GM21786 (cell line): ENCODE data around the gene KIF25.

Experiments used
- ATAC-seq: cut with Tn5 transposase; IDR thresholded peaks from one replicate; pipeline ENCODE4 v1.9.1; 2021; ENCODE audit not compliant: unreplicated experiment

Gene KIF25

DNA sequence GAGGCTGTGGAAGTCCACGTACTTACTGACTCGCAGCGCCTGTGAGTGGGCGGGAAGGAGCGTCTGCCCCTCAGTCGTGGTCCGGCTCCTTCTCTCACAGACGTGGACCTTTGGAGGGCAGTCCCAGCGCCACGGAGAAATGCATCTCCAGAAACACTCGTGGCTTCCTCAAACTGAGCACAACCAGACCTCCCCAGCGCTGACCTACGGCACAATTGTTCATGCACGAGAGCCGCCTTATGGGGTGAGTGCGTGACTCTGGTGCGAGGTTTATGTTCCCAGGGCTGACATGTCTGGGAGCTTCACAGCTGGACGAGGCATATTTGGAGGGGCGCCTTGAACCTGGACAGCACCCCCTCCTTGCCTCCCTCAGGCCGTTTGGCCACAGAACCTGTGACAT lies 51.8 kb downstream of the KIF25 start:
- ATAC-seq = no peak

DNA sequence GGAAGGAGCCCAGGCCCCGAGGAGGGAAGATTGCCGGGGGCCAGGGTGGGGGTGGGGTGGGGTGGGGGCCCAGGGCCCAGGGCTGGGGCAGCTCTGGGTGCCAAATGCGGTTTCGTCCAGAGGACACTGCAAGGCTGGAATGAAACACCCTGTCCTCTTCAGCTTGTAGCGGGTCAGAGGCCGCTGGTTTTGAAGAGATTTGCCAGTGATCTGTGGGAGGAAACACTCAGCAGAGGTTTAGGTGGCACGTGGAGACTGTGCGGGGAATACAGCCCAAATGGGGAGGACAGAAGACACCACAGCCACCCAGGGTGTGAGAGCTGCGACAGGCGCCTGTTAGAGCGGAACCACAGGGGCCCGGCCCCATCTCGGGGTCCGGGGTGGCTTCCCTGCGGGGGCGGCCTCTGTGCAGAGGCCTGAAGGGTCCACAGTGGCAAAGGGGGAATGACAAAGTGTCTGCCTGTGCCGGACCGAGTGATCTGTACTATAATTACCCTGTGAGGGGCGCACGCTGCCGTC lies 52.3 kb downstream of the KIF25 start:
- ATAC-seq = no peak

DNA sequence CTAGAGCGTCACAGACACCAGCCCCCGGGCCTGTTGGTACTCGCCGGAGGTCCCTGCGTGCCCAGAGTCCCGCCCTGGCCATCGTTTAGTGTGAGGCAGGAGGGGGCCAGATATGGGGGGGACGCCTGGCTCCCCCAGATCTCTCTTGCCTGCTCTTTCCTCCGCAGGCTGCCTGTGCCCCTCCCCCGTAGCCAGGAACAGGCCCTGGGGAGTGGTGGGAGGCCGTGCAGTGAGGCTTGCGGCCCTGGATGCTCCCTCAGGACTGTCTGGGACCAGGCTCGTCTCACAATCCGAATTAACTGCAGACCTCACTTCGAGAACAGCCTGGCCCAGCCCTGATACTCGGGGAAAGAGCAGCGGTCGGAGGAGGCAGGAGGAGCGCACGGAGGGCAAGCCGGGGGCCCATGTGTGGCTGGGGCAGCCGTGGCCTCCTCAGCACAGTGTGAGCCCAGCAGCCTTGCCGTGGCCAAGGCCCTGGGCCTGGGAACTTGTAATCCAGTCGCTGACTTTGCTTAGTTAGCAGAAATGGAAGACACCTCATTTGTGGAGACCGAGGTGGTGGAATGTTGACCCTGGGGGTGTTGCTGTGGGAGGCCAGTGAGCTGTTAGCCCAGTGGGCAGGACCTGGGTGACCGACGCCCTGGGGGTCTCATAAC lies 52.9 kb downstream of the KIF25 start:
- no peak for ATAC-seq

DNA sequence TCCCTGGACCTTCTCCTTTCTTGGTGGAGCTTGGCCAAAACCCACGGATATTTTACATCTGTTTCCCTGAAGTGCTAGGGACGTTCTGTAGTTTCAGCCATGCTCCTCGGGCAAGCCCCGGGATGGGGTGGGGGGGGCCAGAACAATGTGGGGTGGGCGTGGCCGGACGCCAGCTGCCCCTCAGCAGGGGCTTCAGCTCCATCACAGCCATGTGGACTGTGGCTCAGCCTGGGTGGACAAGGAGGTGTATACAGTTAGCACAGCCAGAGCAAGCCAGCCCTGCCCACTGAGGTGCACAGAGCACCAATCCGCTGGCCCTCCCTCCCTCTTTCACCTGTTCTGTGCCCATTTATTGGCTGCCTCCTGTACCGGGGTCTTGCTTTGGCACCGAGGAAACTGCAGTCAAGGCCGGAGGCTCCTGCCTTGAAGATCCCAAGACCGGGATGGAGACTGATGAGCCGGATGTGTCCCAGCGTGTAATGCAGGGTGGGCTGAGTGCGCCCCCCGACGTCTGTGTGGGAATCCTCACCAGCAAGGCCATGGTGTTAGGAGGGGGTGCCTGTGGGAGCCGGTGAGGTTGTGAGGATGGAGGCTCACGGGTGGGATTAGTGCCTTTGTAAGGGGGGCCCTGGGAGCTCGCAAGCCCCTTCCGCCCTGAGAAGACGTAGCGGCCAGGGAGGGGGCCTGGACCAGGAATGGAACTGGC lies 53.6 kb downstream of the KIF25 start:
- ATAC-seq = no peak

DNA sequence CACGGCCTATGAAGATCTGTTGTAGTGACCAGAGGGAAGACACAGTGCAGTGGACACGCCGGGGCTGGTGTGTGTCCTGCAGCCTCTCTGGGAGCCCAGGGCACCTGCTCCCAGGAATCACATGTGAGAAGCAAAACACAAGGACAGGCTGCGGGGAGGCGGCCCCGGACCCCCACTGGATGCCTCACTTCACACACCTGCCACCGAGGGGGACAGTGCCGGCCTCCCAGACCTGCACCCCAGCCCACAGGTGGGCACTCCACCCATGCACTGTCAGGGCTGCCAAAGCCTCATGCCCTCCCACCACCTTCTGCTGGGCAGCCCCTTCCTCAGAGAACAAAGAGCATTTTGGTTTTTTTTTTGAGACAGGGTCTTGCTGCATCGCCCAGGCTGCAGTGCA lies 54.2 kb downstream of the KIF25 start:
- ATAC-seq = no peak

DNA sequence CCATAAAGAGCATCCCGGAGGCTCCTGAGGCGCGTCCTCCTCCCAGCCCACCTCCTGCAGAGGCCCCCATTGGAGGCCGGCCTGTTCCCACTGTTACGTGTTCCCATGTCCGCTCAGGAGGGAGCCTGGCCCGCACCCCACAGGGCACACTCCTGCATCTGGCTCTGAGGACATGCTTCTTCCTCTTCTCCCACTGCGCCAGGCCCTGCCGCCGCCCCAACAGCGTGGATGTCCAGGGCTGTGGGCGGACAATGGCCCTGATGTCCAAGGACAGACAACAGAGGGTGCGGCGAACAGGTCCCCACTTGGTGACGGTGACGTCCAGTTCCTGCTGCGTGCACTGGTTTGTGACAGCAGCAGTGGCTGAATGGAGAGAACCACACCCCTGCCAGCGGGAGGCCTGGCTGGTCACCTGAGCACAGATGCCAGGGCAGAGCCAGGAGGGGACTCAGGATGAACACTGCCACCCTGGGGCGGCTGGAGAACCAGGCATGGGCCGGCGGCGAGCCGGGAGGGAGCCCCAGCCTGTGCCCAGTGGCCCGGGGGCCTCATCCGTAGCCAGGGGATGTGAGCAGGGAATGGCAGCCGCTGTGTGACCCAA lies 54.9 kb downstream of the KIF25 start:
- no peak for ATAC-seq

DNA sequence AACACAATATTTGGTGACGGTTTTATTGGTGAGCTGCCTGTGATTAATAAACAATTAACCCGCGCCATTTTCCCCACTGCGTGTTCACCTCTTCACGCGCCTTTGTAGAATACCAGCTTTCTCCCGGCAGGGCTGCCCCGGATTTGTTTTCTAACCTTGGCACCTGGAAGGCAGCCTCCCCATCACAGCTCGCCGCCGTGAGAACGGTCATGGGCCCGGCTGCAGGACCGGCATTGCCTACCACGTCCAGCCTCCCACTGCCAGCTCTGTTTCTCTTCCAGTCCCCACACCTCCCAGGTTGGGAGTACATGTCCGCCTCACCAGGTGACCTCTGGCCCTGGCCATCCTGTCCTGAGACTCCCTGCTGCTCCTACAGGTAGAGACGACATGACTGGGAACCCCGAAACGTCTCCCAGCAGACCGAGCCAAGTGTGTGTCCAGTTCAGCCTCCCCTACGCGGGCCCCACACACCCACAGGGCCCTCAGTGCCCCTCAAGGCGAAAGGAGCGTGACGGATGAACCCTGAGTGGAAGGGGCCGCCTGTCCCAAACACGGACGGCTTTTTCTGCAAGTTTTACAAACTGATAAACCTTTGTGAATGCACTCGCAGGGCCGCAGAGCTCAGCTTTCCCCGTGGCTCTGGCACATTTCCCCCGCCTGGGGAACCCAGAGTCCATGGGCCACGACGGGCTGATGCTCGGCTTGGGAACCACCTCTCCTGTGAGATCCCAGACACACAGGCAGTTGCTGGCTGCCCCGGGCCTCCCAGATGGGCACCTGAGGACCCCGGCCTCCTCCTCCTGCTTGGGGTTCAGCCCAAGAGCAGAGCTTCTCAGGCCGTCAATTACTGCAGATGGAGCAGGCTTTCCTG lies 55.9 kb downstream of the KIF25 start:
- no peak for ATAC-seq

DNA sequence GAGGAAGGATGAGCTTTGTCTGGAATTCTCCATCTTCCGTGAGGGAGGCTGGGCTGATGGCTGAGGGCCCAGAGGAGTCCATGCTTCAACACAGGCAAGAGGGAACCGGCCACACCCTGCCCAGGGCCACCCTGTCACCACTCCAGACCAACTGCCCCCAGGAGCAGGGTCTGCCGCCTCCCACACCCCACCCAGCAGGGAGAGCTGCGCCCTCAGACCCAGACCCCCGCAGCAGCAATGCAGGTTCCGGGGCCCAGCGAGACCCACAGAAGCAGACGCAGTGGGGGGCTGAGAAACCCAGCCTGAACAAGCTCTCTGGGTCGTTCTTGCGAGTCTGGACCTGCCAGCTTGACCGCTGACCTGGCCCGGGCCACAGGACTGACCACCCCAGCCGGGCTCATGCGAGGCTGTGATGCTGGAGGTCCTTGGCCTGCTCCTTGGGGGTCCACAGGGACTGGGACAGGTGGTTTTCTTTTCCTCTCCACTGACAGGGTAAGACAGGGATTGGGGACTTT lies 56.5 kb downstream of the KIF25 start:
- ATAC-seq = no peak

DNA sequence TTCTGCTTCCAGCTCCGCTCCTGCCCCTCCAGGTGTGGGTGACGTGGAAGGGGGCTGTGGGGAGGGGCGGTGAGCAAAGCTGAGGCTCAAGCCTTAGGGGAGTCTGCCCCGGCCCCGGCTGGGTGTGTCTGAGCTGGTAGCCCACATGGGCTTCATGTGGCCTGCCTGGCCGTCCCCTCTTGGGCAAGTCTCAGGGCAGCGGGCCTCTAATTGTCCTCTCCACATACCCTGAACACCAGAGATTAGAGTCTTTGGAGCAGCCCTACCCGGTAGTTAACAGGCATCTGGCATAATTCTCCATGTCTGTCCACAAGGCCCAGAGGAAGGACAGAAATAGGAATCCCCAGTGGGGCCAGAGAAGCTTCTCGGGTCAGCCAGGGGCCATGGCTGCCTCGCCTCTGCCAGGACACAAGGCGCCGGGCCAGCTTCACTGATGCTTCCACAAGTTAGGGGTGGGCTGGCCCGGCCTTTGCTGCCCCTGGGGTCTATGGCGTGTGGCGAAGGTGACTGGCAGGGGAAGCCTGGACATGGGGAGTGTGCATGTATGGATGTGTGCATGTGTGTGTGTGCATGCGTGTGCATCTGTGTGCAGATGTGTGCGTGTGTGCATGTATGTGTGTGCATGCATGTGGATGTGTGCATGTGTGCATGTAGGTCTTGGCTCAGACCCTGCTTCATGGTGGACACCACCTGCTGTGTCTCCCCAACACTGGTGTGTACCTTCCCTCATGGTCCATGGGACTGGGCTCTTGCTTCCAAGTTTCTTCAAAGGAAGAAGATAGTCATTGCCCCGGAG lies 57.5 kb downstream of the KIF25 start:
- ATAC-seq = no peak

DNA sequence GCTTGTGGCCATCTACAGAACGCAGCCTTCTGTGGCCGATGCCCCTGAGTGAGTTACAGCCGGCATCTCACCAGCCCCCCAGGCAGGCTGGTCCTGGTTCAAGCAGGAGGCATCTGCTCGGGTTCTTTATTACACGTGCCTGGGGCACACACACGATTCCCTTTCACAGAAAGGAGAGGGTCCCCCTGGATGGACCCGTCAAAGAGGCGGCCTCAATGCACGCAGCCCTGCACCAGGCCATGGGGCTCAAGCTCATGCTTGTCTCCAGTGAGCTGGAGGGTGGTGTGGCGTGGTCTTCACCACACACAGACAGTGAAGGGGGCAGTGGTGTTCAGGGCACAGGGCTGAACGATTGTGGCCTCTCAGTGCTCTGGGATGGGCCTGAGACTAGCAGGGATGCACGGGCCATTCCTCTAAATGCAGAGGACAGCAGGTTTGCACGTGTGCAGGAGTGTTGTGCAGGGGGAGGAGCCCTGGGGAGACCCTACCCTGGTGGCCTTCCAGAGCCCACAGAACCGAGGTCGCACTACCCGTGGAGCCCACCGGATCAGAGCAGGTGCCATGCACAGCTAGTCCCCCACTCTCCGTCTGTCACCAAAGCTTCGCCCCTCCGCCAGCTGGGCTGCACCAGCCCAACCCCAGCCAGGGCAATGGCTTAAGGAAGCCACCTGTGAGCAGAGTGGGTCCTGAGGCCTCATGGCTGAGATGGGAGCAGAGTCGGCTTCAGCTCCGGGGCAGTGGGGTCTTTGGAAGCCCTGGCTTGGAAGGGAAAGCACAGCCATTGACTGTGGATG lies 58.4 kb downstream of the KIF25 start:
- no peak for ATAC-seq

DNA sequence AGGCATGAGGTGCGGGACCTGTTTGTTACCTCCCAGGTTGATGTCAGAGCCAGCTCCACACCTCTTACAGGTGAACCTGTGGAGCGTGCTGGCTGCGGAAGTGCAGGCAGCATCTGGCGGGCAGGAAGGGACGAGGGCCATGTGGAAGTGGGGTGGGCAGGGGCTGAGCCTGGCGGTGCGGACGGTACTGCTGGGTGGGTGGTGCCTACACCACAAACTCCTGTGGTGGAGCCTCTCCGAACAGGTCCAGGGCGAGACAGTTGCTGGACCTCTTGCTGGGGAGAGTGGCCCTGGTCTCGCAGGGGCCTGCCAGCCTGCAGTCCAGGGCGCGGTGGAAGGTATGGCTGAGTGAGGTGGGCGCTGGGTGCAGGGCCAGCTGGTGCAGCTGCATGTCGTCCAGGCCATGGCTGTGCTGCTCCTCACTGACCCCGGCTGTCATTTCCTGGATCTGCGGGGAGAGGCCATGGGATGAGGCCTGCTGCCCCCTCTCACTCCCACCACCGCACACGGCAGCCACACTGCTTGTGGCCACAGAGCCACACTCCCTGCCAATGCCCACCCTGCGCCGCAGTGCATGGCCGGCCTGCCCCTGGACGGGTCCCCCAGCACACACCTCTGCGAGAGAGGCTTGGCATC lies 59.5 kb downstream of the KIF25 start:
- no peak for ATAC-seq

DNA sequence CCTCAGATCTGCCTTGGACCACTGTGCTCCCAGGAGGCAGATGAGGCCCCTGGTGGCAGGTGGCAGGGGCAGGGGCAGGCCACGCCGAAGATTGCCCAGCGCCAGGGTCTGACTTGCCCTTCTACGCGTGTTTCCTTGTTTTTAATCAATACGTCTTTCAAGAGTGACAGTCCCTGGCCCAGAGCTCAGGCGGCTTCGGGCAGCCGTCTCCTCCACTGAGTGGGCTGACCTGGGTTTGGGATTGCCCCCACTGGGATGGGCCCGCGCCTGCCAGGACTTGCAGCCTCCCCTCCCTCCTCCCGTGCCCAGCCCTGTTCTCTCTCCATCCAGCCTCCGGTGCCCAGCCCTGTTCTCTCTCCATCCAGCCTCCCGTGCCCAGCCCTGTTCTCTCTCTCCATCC lies 60.4 kb downstream of the KIF25 start:
- no peak for ATAC-seq

DNA sequence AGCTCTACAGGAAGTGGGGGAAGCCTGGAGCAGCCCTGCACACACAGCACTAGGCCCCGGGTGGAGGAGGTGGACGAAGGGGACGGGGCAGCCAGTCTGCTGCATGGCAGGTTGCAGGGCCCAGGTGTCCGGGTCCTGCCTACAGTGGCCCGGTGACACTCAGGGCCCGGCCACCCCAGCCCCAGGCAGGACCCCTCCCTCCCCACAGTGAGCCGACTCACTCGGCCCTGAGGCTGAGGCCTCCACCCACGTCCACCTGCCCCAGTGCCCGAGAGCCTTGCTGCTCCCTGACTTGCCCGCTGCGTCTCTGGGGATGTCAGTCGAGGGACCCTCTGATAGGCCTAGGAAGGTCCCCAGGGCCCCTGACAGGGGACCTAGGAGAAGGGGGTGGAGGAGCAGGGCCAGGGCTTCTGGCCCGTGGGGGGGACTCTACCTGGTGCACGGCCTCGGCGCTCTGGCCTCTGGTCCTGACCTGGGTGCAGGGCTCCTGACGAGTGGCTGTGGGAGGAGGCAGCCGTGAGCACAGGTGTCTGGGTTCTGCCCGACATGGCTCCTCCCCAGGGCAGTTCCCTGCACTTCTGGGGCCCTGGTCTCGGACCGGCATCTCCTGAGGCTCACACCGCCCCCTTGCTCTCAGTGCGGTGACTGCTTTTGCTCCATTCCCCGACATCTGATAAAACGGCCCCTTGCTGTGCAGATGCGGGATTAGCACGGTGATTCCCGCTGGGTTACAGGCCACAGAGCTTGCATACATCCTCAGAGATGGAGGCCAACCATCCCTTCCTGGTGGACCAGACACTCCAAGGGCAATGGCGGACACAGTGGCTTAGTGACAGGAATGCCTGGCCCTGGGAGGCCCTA lies 61.5 kb downstream of the KIF25 start:
- ATAC-seq = no peak

DNA sequence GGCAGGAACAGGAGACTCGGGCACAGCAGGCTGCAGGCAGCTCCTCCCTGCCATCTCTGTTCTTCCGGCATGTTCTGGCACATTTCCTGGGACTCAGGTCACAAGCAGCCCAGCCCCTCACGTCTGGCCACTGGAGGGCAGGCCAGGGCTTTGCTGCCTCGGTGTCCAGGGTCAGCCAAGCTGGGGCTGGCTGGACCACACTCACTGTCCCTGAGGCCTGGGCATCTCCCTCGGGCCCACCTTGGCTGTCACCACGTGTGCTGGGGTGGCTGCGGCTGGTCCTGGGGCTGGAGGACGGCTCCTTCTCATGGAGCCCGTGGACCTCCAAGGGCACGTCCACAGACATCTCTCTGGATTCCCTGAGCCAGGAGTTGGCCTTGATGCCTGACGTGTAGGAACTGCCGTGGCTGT lies 63.1 kb downstream of the KIF25 start:
- no peak for ATAC-seq

DNA sequence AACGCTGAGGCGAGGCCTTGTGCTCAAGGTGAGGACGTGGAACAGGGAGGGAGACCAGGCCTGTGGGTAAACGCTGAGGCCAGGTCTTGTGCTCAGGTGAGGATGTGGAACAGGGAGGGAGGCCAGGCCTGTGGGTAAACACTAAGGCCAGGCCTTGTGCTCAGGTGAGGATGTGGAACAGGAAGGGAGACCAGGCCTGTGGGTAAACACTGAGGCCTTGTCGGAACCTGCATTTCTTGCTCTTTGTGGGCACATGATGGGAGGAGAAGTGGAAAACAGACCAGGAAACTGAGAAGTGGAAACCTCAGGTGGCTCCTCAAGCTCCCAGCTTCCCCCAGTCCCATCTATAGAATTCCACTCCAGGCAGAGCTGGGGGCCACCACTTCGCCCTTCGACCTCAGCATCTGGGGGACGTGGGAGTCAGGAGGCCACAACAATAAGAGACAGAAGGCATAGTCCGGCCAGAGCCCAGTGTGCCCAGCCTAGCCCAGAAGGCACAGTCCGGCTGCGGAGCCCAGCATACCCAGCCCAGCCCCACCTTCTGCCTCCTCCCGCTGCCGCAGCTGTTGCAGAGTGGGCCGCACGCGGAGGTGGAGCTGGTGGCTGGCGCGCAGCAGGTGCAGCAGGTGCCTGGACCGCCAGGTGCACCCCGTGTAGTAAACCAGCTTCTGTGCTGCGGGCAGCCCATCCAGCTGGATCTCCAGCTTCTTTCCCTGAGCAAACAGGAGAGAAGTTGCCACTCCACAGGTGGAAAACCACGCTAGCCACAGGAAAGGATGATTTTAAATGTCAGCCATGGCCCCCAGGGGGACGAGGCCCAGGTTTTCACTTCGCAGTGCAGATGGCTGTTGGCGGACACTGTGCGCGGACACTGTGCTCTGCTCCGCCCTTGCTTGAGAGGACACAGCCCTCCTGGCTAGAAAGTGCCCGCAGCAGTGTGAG lies 64.1 kb downstream of the KIF25 start:
- no peak for ATAC-seq

DNA sequence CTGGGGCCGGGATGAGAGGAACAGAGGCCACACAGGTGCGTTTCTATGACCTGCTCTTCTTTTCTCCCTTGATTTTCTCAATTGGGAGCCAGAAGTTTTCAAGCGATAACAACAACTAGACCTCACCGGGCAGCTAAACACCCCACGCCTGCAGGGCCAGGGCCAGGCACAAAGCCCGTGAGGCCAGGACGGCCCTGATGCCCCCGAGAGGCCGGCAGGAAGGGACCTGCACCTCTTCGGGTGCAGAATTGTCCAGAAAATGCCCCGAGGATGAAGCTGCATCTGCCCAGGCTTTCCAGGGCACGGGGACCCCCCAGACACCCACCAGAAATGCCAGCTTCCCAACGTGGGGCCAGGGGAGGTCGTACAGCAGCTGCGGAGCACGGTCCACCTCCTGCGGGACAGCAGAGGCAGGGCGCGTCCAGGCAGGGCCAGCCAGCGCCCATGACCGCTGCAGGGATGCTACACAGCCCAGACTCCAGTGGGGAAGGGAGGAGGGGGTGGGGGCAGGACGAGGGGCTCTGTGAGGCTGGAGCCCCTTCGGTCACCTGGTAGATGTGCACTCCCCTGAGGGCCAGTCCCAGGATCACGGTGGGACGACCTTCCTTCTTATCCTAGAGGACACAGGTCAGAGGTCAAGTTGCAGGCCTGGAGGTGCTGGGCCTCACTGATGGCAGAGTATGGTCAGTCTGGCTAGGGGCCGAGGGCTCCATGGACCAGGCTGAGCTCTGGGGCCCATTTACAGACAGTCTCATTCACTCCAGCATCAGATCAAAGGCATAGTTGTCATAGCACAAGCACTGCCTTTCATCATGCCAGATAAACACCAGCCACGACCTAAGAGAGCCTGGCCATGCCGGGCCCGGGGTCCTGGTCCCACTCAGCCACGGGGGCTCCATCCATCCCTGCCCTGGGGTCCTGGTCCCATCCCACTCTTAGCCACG lies 65.1 kb downstream of the KIF25 start:
- ATAC-seq = no peak
